Activated naive CD4-positive, alpha-beta T cell treated with anti-CD3 and anti-CD28 coated beads, Interleukin-2, amount 50 U/mL, for 24 hours (primary cell): ENCODE results near the gene PDIK1L.
A peak's percentile ranks its signal among the peaks of the same experiment; 100 is the strongest.

Experiments used
- H3K27ac Mint-ChIP-seq: one replicate; pipeline ENCODE4 v1.8.0; 2021; ENCODE audit warnings: mild to moderate bottlenecking, mixed read lengths
- H3K27me3 Mint-ChIP-seq: one replicate; pipeline ENCODE4 v1.8.0; 2021; ENCODE audit warnings: mixed read lengths
- H3K36me3 Mint-ChIP-seq: one replicate; pipeline ENCODE4 v1.8.0; 2021; ENCODE audit warnings: mixed read lengths
- H3K4me1 Mint-ChIP-seq: one replicate; pipeline ENCODE4 v1.8.0; 2021; ENCODE audit warnings: mixed read lengths
- H3K4me3 Mint-ChIP-seq: one replicate; pipeline ENCODE4 v1.8.0; 2021; ENCODE audit warnings: mild to moderate bottlenecking, mixed read lengths
- H3K9me3 Mint-ChIP-seq: one replicate; pipeline ENCODE4 v1.8.0; 2021; ENCODE audit warnings: mixed read lengths

The PDIK1L gene

DNA sequence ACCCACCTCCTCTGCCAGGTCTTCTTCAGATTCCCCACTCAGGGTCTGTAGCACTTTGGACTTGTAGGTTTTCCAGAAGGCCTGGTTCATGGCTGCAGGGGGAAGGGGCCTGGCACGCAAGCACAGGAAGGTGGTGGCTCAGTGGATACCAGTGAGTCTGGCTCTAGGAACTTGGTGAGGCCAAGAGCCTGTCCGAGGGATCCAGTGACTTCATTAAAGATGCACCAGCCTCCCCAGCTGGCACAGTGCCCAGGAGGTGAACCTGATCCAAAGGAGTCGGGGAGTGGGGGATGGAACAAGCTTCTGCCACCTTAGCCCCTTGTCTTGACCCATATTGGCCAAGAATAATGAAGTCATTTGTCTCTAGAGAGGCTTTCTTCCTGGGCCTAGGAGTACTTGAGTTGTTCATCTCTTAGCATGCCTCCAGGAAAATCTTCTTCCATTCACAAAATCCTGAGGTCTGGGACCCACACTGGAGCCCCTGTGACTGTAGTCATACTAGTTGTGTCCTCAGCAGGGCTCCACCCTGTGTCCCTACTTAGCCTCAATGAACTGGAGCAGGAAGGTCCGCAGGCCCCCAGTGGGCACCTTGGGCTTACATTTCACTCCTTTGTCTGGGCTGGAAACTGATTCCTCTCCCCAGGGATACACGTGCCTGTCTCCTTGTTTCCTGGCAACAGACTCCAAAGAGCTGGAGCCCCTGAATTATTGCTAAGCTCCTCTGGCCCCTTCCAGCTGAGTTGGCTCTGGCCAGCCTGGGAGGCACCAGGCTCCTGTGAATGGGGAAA, 57.0 kb downstream of the PDIK1L start, which contains the start of gene C1orf232:
Gene C1orf232 (minus strand): TSS at position 554 of the 788 bp plus-strand sequence. CDS start 464 bp downstream, at position 90.
- Mint-ChIP-seq H3K27me3 (no peaks in the 10 kb centered on the region), H3K36me3 (peaks cover 5% of the 10 kb centered on the region), H3K4me1 (peaks cover 3% of the 10 kb centered on the region), H3K9me3 (no peaks in the 10 kb centered on the region), H3K4me3 (peak within 1 kb of the TSS; percentile 96), H3K27ac (peak within 1 kb of the TSS; percentile 91)

DNA sequence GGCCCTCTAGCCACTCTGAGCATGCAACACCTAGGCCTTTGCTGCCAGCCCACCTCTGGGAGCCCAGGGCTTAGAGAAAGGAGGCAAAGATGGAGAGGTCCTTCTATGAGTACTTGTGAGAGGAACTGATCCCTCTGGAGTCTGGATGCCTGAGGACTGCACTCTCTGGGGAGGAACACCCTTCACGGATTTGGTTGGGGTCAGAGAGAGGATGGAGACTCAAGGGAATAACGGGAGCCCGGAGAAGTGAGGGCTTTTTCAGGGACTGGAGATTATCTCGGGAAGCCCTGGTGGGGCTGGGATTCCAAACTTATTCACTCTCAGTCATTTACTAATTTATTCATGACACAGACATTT, 57.6 kb downstream of the PDIK1L start:
- Mint-ChIP-seq H3K36me3 (peaks cover 5% of the 10 kb centered on the region), H3K4me3 (peak overlapping the region; percentile 96), H3K27ac (peak overlapping the region; percentile 80), H3K27me3 (no peaks in the 10 kb centered on the region), H3K9me3 (no peaks in the 10 kb centered on the region), H3K4me1 (peaks cover 3% of the 10 kb centered on the region)

DNA sequence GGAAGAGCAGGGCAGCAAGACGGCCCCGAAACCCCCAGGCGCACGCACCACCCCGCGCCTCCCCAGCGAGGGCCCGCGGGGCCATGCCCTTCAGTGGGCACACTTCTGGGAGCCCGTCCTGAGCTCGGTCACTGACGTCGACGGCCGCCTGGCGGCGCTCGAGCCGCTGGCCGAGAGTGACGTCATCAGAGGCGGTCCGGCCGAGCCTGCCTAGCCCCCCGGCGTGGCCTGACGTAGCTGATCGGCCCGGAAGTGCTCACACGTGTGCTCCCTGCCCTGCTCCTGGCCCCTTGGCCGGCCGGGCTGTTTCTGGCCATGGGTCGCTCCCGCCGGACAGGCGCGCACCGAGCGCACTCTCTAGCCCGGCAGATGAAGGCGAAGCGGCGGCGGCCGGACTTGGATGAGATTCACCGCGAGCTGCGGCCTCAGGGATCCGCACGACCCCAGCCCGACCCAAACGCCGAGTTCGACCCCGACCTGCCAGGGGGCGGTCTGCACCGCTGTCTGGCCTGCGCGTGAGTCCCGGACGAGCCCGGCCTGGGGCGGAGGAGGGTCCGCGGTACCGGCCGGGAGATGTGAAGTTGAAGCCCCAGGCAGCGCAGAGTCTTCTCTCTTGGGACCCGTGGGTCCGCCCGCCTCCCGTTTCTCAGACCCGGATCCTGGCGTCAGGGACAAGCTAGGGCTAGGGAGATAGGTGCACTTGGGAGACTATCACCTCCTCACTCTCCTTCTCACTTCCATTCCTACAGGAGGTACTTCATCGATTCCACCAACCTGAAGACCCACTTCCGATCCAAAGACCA, 58.2 kb downstream of the PDIK1L start, which contains the start of gene ZNF593:
Gene ZNF593 (plus strand): TSS at position 240 of the 803 bp plus-strand sequence. CDS start 76 bp downstream, at position 316.
- Mint-ChIP-seq H3K36me3 (peaks cover 5% of the 10 kb centered on the region), H3K9me3 (no peaks in the 10 kb centered on the region), H3K27me3 (no peaks in the 10 kb centered on the region), H3K27ac (peak within 1 kb of the TSS; percentile 91), H3K4me1 (peaks cover 3% of the 10 kb centered on the region), H3K4me3 (peak within 1 kb of the TSS; percentile 96)

DNA sequence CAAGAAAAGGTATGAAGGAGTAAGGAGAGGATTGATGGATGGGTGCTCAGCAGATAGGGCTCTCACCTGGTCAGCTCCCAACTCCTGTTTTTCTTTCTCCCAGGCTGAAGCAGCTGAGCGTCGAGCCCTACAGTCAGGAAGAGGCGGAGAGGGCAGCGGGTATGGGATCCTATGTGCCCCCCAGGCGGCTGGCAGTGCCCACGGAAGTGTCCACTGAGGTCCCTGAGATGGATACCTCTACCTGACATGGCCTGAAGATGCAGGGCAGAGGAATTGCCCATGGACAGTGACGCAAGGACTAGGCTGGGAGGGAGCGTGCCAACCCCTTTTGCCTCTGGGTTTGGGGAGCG, 58.8 kb downstream of the PDIK1L start:
- H3K4me1 Mint-ChIP-seq, result peaks cover 3% of the 10 kb centered on the region
- H3K4me3 Mint-ChIP-seq, result peak overlapping the region; percentile 96
- H3K36me3 Mint-ChIP-seq, result peaks cover 5% of the 10 kb centered on the region
- H3K27me3 Mint-ChIP-seq, result no peaks in the 10 kb centered on the region
- H3K9me3 Mint-ChIP-seq, result no peaks in the 10 kb centered on the region
- H3K27ac Mint-ChIP-seq, result peak overlapping the region; percentile 77

DNA sequence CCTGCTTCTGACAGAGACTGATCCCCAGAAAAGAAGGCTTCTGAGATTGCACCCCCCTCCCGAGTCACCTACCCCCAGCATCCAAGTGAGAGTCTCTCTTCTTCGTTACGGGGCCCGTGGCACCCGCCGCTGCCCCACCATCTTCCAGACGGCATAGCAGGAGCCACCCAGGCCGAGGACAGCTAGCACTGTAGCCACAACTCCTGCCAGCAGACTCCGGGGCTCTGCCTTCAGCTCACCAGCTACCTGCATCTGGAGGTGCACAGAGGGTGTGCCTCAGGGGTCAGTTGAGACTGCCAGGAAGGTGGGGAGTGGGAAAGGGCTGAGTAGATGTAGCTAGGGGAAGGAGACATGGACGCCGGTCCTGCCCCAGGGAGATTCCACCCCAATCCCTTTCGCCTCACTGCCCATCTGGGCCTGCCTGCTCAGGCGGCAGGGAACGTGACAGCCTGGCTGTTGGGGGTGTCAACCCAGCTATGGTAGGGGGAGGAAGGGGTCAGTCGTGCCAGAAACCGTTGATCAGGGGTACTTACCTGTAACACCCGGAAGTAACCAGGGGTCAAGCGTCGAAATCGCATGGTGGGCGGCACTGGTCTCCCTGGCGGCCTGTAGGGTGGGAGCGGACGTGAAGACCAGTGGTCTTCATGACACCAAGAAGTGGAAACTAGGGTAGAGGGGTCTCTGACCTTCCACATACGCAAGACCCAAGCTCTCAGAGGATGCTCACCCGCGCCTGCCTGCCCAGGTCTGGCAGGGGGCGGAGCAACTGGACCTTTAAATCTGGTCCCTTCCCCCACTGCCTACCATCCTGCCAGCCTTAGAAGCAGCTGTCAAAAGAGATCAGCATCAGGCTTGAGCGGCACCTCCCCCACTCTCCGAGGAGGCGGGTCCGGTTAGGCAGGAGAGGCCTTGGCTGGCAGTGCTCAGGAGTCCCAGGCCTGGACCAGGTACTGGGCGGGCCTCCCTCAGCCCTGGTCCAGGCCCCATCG, 59.8 kb downstream of the PDIK1L start, which contains the start of gene ZNF593OS:
Gene ZNF593OS (minus strand): TSS at position 749 of the 989 bp plus-strand sequence. CDS start 171 bp downstream, at position 578.
- H3K27ac Mint-ChIP-seq, result no peak within 1 kb of the TSS
- no peaks in the 10 kb centered on the region for H3K9me3 Mint-ChIP-seq
- no peaks in the 10 kb centered on the region for H3K27me3 Mint-ChIP-seq
- peaks cover 3% of the 10 kb centered on the region for H3K4me1 Mint-ChIP-seq
- peaks cover 5% of the 10 kb centered on the region for H3K36me3 Mint-ChIP-seq
- H3K4me3 Mint-ChIP-seq, result peak within 1 kb of the TSS; percentile 96
